HFFc6 (cell line): ENCODE results near the gene TAAR2. TPM values are rescaled to one million over a fixed set of nuclear protein-coding genes. Genes with fewer than 3 reads are reported as not detected.
A peak's percentile ranks its signal among the peaks of the same experiment; 100 is the strongest.

Experiments
- DNase-seq: peaks from one replicate; pipeline ENCODE4 v3.0.0-alpha.2; 2018
- H3K27ac Mint-ChIP-seq: 2 replicates; pipeline ENCODE4 v1.8.0; 2020; ENCODE audit warnings: mild to moderate bottlenecking, mixed read lengths
- H3K27me3 Mint-ChIP-seq: 2 replicates; pipeline ENCODE4 v1.8.0; 2021; ENCODE audit warnings: mild to moderate bottlenecking, moderate library complexity, mixed read lengths; ENCODE audit not compliant: insufficient read depth
- H3K36me3 Mint-ChIP-seq: 2 replicates; pipeline ENCODE4 v1.8.0; 2021; ENCODE audit warnings: low read depth, mixed read lengths
- H3K4me1 Mint-ChIP-seq: 2 replicates; pipeline ENCODE4 v1.8.0; 2020; ENCODE audit warnings: low read depth, mixed read lengths
- H3K4me3 Mint-ChIP-seq: 2 replicates; pipeline ENCODE4 v1.8.0; 2020; ENCODE audit warnings: mild to moderate bottlenecking, moderate library complexity, mixed read lengths
- H3K9me3 Mint-ChIP-seq: 2 replicates; pipeline ENCODE4 v1.8.0; 2020; ENCODE audit warnings: mild to moderate bottlenecking, mixed read lengths
- long read RNA-seq: library from polyadenylated mRNA; unstranded; transcript quantifications from one replicate; pipeline ENCODE4 v2.0.0, GENCODE V29; 2019
- total RNA-seq, 6 experiments: library from RNA; stranded (reverse); fragmentation: NEBNext Ultra II Directional; extraction: Animal tissue kit (Norgen Biotek cat#: 25700); gene quantifications; 2 replicates in 1 of 6; 3 replicates in 5 of 6; pipeline ENCODE4 v1.2.3, GENCODE V29; 2021
- TF ChIP-seq, protein P1 (sequence below): fragments of 200-600 bp; sonication (generic); IDR thresholded peaks from 2 replicates; pipeline ENCODE4 v1.5.0; 2021; ENCODE audit warnings: antibody characterized with exemption, mild to moderate bottlenecking

The TAAR2 gene, protein sequence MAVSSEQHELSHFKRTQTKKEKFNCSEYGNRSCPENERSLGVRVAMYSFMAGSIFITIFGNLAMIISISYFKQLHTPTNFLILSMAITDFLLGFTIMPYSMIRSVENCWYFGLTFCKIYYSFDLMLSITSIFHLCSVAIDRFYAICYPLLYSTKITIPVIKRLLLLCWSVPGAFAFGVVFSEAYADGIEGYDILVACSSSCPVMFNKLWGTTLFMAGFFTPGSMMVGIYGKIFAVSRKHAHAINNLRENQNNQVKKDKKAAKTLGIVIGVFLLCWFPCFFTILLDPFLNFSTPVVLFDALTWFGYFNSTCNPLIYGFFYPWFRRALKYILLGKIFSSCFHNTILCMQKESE
- total RNA-seq = not detected
- long read RNA-seq = 0 reads

DNA sequence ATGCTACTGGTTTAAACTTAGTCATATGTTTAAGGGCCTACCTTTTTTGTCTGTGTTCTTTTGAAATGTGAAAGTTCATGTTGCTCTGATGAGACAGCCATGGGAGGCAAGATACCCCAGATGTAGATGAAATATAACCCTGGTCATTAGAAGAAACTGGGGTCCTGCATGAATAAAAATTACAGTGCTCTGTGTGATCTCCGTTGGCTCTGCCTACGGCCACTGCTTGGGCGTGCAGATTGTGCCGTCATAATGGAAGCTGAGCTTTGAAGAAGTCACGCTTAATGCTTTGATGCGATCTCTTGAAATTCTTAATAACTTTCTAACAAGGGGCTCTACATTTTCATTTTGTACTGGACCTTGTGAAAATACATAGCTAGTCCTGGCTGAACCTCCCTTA lies at the start of gene TAAR2:
Gene TAAR2 (minus strand): TSS at position 101 of the 400 bp plus-strand sequence. CDS start 0 bp downstream, at position 101.
- TF ChIP-seq, protein P1, sequence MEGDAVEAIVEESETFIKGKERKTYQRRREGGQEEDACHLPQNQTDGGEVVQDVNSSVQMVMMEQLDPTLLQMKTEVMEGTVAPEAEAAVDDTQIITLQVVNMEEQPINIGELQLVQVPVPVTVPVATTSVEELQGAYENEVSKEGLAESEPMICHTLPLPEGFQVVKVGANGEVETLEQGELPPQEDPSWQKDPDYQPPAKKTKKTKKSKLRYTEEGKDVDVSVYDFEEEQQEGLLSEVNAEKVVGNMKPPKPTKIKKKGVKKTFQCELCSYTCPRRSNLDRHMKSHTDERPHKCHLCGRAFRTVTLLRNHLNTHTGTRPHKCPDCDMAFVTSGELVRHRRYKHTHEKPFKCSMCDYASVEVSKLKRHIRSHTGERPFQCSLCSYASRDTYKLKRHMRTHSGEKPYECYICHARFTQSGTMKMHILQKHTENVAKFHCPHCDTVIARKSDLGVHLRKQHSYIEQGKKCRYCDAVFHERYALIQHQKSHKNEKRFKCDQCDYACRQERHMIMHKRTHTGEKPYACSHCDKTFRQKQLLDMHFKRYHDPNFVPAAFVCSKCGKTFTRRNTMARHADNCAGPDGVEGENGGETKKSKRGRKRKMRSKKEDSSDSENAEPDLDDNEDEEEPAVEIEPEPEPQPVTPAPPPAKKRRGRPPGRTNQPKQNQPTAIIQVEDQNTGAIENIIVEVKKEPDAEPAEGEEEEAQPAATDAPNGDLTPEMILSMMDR = no peak
- Mint-ChIP-seq H3K27ac (no peak within 1 kb of the TSS), H3K4me1 (no peaks in the 10 kb centered on the region), H3K4me3 (no peak within 1 kb of the TSS), H3K9me3 (no peaks in the 10 kb centered on the region; the same call in 1 of the 2 replicates), H3K27me3 (peaks cover 6% of the 10 kb centered on the region), H3K36me3 (no peaks in the 10 kb centered on the region)
- DNase-seq = no peak

DNA sequence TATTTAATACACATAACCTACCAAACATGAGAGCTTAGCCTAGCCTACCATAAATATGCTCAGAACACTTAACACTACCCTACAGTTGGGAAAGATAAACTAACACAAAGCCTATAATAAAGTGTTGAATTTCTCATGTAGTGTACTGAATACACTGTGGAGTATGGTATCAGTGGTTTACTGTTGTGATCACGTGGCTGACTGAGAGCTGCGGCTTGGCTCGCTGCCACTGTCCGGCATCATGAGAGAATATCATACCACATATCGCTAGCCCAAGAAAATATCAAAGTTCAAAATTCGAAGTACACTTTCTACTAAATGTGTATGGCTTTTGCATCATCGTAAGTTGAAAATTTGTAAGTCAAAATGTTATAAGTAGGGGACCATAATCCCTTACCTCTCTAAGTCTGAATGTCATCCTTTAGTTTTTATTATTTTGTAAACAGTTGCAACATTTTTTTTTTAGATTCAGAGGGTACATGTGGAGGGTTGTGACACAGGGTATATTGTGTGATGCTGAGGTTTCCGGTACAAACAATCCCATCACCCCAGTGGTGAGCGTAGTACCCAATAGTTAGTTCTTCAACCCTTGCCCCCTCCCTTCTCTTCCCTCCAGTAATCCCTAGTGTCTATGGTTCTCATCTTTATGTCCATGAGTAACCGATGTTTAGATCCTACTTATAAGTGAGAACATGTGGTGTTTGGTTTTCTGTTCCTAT lies 49.5 kb upstream of the TAAR2 start:
- no peaks in the 10 kb centered on the region for H3K9me3 Mint-ChIP-seq
- TF ChIP-seq, protein P1 = no peak
- DNase-seq = no peak
- H3K4me3 Mint-ChIP-seq = no peak overlapping the region
- H3K4me1 Mint-ChIP-seq = peaks cover 2% of the 10 kb centered on the region; the same call in 1 of the 2 replicates
- no peak overlapping the region for H3K27ac Mint-ChIP-seq
- H3K36me3 Mint-ChIP-seq = no peaks in the 10 kb centered on the region
- peaks cover 6% of the 10 kb centered on the region for H3K27me3 Mint-ChIP-seq

DNA sequence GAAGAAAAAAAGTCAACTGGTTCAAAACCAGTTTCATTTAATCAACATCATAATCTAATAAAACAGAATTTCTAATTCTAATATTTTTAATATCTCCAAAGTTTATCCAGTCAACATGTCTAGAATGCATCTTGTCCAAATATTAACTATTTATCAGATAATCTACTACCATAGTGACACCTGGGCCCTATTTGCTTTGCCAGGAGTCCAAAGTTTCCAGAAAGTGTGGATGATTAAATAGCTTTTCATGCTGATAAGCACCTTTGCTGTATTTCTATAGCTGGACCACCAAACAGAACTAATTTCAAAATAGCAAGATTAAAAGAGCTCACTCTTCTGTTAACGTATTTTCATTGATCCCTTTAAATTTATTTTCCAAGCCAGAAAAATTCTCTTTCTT lies 47.2 kb upstream of the TAAR2 start:
- DNase-seq = no peak
- TF ChIP-seq, protein P1 = no peak

DNA sequence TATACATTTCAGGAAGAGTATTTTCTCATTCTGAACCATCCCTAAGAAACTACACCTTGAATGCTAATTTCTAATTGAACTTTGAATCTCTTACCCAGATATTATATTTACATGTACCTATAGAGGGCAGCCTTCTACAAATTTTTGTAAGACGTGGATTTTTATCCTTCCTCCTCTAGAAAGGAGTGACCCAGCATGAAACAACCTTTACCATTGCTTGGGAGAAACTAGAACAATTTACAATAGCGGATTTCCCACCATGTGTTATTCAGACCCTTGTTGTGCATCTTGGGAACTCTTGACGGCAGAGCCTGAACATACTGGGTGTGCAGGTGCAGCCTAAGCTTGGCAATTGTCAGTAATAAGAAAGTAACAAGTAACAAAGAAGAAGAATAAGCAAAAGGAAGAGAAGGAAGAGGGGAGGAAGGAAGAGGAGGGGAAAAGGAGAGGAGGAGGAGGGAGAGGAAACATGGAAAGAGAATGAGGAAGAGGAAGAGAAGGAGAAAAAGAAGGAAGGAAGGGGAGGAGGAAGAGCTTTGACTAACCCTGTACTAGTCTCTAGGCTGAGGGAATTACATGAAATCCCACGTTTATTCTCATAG lies 45.7 kb upstream of the TAAR2 start:
- H3K36me3 Mint-ChIP-seq = no peaks in the 10 kb centered on the region
- H3K9me3 Mint-ChIP-seq = no peaks in the 10 kb centered on the region
- DNase-seq = peak; percentile 46
- H3K4me3 Mint-ChIP-seq = no peak overlapping the region
- TF ChIP-seq, protein P1 = peak; percentile 83
- no peak overlapping the region for H3K27ac Mint-ChIP-seq
- H3K4me1 Mint-ChIP-seq = no peaks in the 10 kb centered on the region
- H3K27me3 Mint-ChIP-seq = peaks cover 4% of the 10 kb centered on the region

More for the DNA sequence above, 47.2 kb upstream of the TAAR2 start:
- Mint-ChIP-seq H3K36me3 (no peaks in the 10 kb centered on the region), H3K4me1 (no peaks in the 10 kb centered on the region), H3K27me3 (peaks cover 8% of the 10 kb centered on the region), H3K9me3 (no peaks in the 10 kb centered on the region), H3K27ac (no peak overlapping the region), H3K4me3 (no peak overlapping the region)

DNA sequence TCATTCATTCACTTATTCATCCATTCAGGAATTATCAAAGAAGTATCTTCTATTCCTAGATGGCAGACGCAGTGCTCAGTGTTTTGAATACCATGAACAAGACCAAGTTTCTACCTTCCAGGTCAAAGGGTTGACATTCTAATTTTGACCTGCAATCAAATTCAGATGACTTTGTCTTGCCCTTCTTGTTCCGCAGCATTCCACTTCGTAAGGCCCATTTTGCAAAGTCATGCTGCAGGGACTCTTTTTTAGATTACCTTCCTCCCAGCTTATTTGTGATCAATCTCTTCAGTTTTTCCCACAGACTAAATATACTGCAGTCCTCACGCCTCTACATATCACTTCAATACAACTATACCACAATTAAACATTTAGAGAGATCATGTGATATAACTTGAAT lies 42.0 kb upstream of the TAAR2 start:
- no peaks in the 10 kb centered on the region for H3K9me3 Mint-ChIP-seq
- H3K36me3 Mint-ChIP-seq = no peaks in the 10 kb centered on the region
- no peak for DNase-seq
- H3K27ac Mint-ChIP-seq = no peak overlapping the region
- H3K27me3 Mint-ChIP-seq = peaks cover 13% of the 10 kb centered on the region
- no peak overlapping the region for H3K4me3 Mint-ChIP-seq
- no peaks in the 10 kb centered on the region for H3K4me1 Mint-ChIP-seq
- TF ChIP-seq, protein P1 = no peak
